Suprapubic skin (tissue), 4 donors: ENCODE data around the gene MRPL19. TPM values are rescaled to one million over a fixed set of nuclear protein-coding genes. Genes with fewer than 3 reads are reported as not detected.
"Not testable (repeated sequence)": the region's sequence is repeated elsewhere in the genome, so short reads cannot be mapped to it uniquely, and the experiment has no call there.

Experiments
- DNase-seq, 2 donors: peaks; one replicate each; pipeline ENCODE4 v3.0.0-alpha.2; 2019; ENCODE audit warnings: low spot score in 2 of 2
- H3K27ac ChIP-seq: fragments of 200-600 bp; sonication (generic); one replicate; pipeline ENCODE4 v1.5.1; 2019
- H3K27me3 ChIP-seq: fragments of 200-600 bp; sonication (generic); one replicate; pipeline ENCODE4 v1.5.1; 2019
- H3K36me3 ChIP-seq: fragments of 200-600 bp; sonication (generic); one replicate; pipeline ENCODE4 v1.5.1; 2019
- H3K4me1 ChIP-seq: fragments of 200-600 bp; sonication (generic); one replicate; pipeline ENCODE4 v1.5.1; 2019
- H3K4me3 ChIP-seq: fragments of 200-600 bp; sonication (generic); one replicate; pipeline ENCODE4 v1.5.1; 2019; ENCODE audit warnings: mild to moderate bottlenecking
- H3K9me3 ChIP-seq: fragments of 200-600 bp; sonication (generic); one replicate; pipeline ENCODE4 v1.5.1; 2019
- EP300 ChIP-seq: sonication (generic); formaldehyde crosslinking; IDR thresholded peaks from one replicate; pipeline ENCODE4 v1.6.1; 2017; ENCODE audit warnings: antibody characterized with exemption
- POLR2A ChIP-seq, 2 donors: fragments of 450-650 bp; IDR thresholded peaks; one replicate each; pipeline ENCODE4 v1.6.1; 2017; ENCODE audit warnings: antibody characterized with exemption in 2 of 2, mild to moderate bottlenecking in 2 of 2, moderate library complexity in 2 of 2
- POLR2AphosphoS5 ChIP-seq, 3 donors: sonication (generic); formaldehyde crosslinking; IDR thresholded peaks; one replicate each; pipeline ENCODE4 v1.6.1; 2017; ENCODE audit warnings: antibody characterized with exemption in 3 of 3
- WGBS: methylation state at CpG from one replicate; pipeline ENCODE4 v1.1.5; 2018; 5-methylcytosine and 5-hydroxymethylcytosine counted together
- total RNA-seq, 4 donors: library from RNA; depleted of rRNA; stranded (reverse); fragments of >200 nt; gene quantifications; one replicate each; pipeline ENCODE4 v1.1.0, GENCODE V29; 2016
- TF ChIP-seq, protein P1 (sequence below), 2 donors: fragments of 200-600 bp in 1 of 2; fragments of 450-650 bp in 1 of 2; sonication (generic) in 1 of 2; IDR thresholded peaks; one replicate each; pipeline ENCODE4 v1.5.1; 2016 to 2019; ENCODE audit warnings: antibody characterized with exemption in 2 of 2, mild to moderate bottlenecking in 1 of 2, moderate library complexity in 1 of 2

MRPL19 gene
- total RNA-seq, 4 donors from 2014 or later = 24.6 to 44.5 (median 27.5) TPM

DNA sequence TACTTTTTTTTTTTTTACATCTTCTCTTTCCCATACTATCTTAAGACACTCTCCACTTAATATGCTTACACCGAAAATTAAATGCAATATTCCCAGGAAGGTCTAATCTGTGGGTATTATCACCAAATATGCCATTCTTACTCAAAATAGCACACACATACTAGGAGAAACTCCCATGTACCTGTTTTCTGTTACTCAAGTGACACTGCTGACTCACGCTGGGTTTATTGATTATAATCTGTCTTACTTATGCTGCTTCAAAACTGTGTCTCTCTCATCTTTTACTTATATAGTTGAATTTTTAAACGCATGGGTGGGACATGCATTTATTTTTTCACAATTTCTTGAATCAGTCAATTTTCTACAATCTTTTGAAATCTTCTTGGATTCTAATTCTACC lies 29.9 kb downstream of the MRPL19 start:
- Histone ChIP-seq H3K27ac (no peak overlapping the region), H3K36me3 (peaks cover 22% of the 10 kb centered on the region), H3K4me3 (no peak overlapping the region), H3K27me3 (no peaks in the 10 kb centered on the region), H3K9me3 (no peaks in the 10 kb centered on the region), H3K4me1 (peaks cover 7% of the 10 kb centered on the region)
- no peak for TF ChIP-seq POLR2A (IDR thresholded peaks at IDR 0.05)
- TF ChIP-seq POLR2AphosphoS5 (IDR thresholded peaks at IDR 0.05) = no peak
- TF ChIP-seq EP300 = no peak
- TF ChIP-seq, protein P1, sequence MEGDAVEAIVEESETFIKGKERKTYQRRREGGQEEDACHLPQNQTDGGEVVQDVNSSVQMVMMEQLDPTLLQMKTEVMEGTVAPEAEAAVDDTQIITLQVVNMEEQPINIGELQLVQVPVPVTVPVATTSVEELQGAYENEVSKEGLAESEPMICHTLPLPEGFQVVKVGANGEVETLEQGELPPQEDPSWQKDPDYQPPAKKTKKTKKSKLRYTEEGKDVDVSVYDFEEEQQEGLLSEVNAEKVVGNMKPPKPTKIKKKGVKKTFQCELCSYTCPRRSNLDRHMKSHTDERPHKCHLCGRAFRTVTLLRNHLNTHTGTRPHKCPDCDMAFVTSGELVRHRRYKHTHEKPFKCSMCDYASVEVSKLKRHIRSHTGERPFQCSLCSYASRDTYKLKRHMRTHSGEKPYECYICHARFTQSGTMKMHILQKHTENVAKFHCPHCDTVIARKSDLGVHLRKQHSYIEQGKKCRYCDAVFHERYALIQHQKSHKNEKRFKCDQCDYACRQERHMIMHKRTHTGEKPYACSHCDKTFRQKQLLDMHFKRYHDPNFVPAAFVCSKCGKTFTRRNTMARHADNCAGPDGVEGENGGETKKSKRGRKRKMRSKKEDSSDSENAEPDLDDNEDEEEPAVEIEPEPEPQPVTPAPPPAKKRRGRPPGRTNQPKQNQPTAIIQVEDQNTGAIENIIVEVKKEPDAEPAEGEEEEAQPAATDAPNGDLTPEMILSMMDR (IDR thresholded peaks at IDR 0.05) = no peak
- WGBS = 95% methylated on average over 3 of the region's 3 CpGs
- DNase-seq = no peak

DNA sequence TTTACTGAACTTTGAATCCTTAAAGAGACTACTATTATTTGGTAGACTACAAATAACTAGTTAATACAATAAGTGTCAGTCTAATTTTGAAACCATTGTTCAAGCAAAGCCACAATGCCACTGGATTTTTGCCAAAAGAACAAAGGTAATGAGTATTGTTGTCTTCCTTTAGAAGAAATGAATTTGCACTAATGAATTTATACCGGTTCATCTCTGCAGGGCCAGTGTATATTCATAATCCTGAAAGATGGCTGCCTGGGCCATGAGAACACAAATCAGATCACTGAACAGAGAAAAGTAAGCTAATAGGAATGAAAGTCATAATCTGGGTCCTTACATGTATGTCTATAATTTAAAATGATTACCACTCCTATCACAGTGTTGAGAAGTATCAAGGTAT lies 33.0 kb downstream of the MRPL19 start:
- WGBS = 81% methylated on average over 1 of the region's 1 CpG
- no peaks in the 10 kb centered on the region for H3K27me3 ChIP-seq
- DNase-seq = no peak
- no peak overlapping the region for H3K27ac ChIP-seq
- H3K4me1 ChIP-seq = peaks cover 7% of the 10 kb centered on the region
- peaks cover 27% of the 10 kb centered on the region for H3K36me3 ChIP-seq
- TF ChIP-seq POLR2AphosphoS5 (IDR thresholded peaks at IDR 0.05) = no peak
- TF ChIP-seq, protein P1 (IDR thresholded peaks at IDR 0.05) = no peak
- no peak for TF ChIP-seq POLR2A (IDR thresholded peaks at IDR 0.05)
- TF ChIP-seq EP300 = no peak
- H3K4me3 ChIP-seq = no peak overlapping the region
- no peaks in the 10 kb centered on the region for H3K9me3 ChIP-seq

DNA sequence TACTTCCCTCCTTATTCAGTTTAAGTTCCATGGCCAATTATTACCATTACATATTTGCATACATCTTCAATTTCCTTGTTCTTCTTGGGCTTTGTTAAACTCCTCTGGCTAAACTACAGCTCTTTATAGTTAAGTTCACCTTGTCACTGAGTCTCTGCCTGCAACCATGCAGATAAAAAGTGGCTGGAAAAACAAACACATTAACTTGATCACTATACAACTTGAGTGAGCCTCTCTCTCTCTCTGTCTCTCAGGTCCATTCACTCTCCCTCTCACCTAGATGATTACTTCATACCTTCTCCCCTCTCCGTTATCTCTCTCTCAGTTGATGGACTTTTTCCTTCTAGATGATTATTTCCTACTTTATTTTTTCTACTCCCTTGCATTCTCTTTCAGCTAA lies 33.8 kb downstream of the MRPL19 start:
- Histone ChIP-seq H3K36me3 (peaks cover 27% of the 10 kb centered on the region), H3K27ac (no peak overlapping the region)
- 93% methylated on average over 1 of the region's 1 CpG for WGBS

DNA sequence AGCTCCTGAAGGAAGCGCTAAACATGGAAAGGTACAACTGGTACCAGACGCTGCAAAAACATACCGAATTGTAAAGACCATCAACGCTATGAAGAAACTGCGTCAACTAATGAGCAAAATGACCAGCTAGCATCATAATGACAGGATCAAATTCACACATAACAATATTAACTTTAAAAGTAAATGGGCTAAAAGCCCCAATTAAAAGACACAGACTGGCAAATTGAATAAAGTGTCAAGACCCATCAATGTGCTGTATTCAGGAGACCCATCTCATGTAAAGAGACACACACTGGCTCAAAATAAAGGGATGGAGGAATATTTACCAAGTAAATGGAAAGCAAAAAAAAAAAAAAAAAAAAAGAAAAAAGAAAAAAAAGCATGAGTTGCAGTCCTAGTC lies 36.8 kb downstream of the MRPL19 start:
- not testable (repeated sequence) for H3K27ac ChIP-seq, H3K4me1 ChIP-seq, H3K9me3 ChIP-seq, DNase-seq, H3K27me3 ChIP-seq, H3K4me3 ChIP-seq
- WGBS = 98% methylated on average over 5 of the region's 5 CpGs
- H3K36me3 ChIP-seq = peaks cover 40% of the 10 kb centered on the region

More for the DNA sequence above, 33.8 kb downstream of the MRPL19 start:
- no peaks in the 10 kb centered on the region for H3K27me3 ChIP-seq
- no peak for TF ChIP-seq EP300
- no peak for TF ChIP-seq POLR2A (IDR thresholded peaks at IDR 0.05)
- no peak for TF ChIP-seq POLR2AphosphoS5 (IDR thresholded peaks at IDR 0.05)
- TF ChIP-seq, protein P1 (IDR thresholded peaks at IDR 0.05) = no peak
- peaks cover 7% of the 10 kb centered on the region for H3K4me1 ChIP-seq
- no peak for DNase-seq
- H3K4me3 ChIP-seq = no peak overlapping the region
- H3K9me3 ChIP-seq = no peaks in the 10 kb centered on the region

DNA sequence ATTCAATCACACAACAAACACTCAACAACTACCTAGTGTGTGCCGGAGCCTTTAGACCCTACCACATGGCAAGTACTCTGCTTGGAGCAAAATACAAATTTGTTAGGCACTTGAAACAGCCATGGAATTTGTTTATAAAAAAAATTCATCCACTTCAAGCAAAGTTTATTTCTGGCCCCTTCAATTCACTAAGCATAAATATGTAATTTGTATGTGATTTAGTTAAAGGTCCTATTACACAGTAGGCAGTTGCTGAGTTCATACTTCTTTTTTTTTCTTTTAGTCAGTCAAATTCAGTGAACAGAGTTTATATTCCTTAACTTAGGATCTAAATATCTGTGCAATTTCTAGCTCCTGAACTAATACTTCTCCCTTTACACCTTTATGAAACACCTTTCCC lies 41.6 kb downstream of the MRPL19 start:
- WGBS = 100% methylated on average over 1 of the region's 1 CpG
- DNase-seq = no peak
- Histone ChIP-seq H3K27ac (no peak overlapping the region), H3K4me1 (no peaks in the 10 kb centered on the region), H3K27me3 (no peaks in the 10 kb centered on the region), H3K4me3 (no peak overlapping the region), H3K36me3 (peaks cover 35% of the 10 kb centered on the region), H3K9me3 (no peaks in the 10 kb centered on the region)
- TF ChIP-seq POLR2AphosphoS5 (IDR thresholded peaks at IDR 0.05) = no peak
- TF ChIP-seq EP300 = no peak
- TF ChIP-seq POLR2A (IDR thresholded peaks at IDR 0.05) = no peak
- TF ChIP-seq, protein P1 (IDR thresholded peaks at IDR 0.05) = no peak

DNA sequence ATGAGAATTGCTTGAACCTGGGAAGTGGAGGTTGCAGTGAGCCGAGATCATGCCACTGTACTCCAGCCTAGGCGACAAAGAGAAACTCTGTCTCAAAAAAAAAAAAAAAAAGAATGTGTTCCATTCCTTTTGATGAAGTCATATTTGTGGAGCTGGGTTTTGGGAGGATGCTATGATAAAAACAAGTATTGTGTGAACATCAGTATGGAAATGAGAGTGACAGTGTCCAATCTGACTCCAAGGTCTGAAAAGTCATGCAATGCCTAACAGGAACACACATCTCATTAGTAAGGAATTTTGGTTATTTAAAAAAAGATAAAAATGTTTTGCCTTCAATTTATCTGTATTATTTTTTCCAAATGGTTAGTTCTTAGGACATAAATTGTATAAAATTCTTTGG lies 52.3 kb downstream of the MRPL19 start:
- no peak overlapping the region for H3K4me3 ChIP-seq
- WGBS = 66% methylated on average over 2 of the region's 2 CpGs
- DNase-seq = no peak
- H3K4me1 ChIP-seq = no peaks in the 10 kb centered on the region
- H3K9me3 ChIP-seq = no peaks in the 10 kb centered on the region
- no peak overlapping the region for H3K27ac ChIP-seq
- no peak for TF ChIP-seq EP300
- TF ChIP-seq, protein P1 (IDR thresholded peaks at IDR 0.05) = no peak
- no peak for TF ChIP-seq POLR2A (IDR thresholded peaks at IDR 0.05)
- TF ChIP-seq POLR2AphosphoS5 (IDR thresholded peaks at IDR 0.05) = no peak
- no peaks in the 10 kb centered on the region for H3K27me3 ChIP-seq
- peaks cover 78% of the 10 kb centered on the region for H3K36me3 ChIP-seq
